ENCODE data around the gene NARS2. TPM values are rescaled to one million over a fixed set of nuclear protein-coding genes. Genes with fewer than 3 reads are reported as not detected.

NARS2 gene
- total RNA-seq, 4 donors from 2014 or later: 9.0 to 22.1 (median 9.2) TPM

- Histone ChIP-seq H3K9me3 (no peaks in the 10 kb centered on the region), H3K4me1 (peaks cover 0 to 26% (median 2%) of the 10 kb centered on the region in 3 donors), H3K27ac (no peak overlapping the region), H3K27me3 (no peaks in the 10 kb centered on the region), H3K36me3 (no peaks in the 10 kb centered on the region), H3K4me3 (no peak overlapping the region)
- 54 to 68% methylated on average over 2 of the region's 3 CpGs for WGBS, 2 donors (ENCODE audit: low coverage in 1 of 2)
- no peak for ATAC-seq
- no peak for TF ChIP-seq CTCF (IDR thresholded peaks at IDR 0.05)
- TF ChIP-seq POLR2AphosphoS5 (IDR thresholded peaks at IDR 0.05): no peak
- no peak for TF ChIP-seq EP300 (IDR thresholded peaks at IDR 0.05)
- no peak for TF ChIP-seq POLR2A (IDR thresholded peaks at IDR 0.05)
Measured at GRCh38 chr11:78541537-78541936, 33.1 kb downstream of the NARS2 start.

GRCh38 chr11:78540256-78540655, 34.4 kb downstream of the NARS2 start:
- Histone ChIP-seq H3K27me3 (no peaks in the 10 kb centered on the region), H3K27ac (no peak overlapping the region), H3K36me3 (no peaks in the 10 kb centered on the region), H3K9me3 (no peaks in the 10 kb centered on the region), H3K4me3 (no peak overlapping the region), H3K4me1 (peaks cover 0 to 26% (median 2%) of the 10 kb centered on the region in 3 donors)
- TF ChIP-seq POLR2A (IDR thresholded peaks at IDR 0.05) (no peak), EP300 (IDR thresholded peaks at IDR 0.05) (no peak), POLR2AphosphoS5 (IDR thresholded peaks at IDR 0.05) (no peak), CTCF (IDR thresholded peaks at IDR 0.05) (no peak)
- WGBS, 2 donors (ENCODE audit: low coverage in 1 of 2): 74 to 80% methylated on average over 1 to 2 of the region's 2 CpGs
- ATAC-seq: no peak

GRCh38 chr11:78539506-78539905, 35.2 kb downstream of the NARS2 start:
- Histone ChIP-seq H3K27ac (no peak overlapping the region), H3K4me1 (peaks cover 0 to 26% (median 2%) of the 10 kb centered on the region in 3 donors), H3K27me3 (no peaks in the 10 kb centered on the region), H3K4me3 (no peak overlapping the region), H3K9me3 (no peaks in the 10 kb centered on the region), H3K36me3 (no peaks in the 10 kb centered on the region)
- ATAC-seq: no peak
- WGBS, 2 donors (ENCODE audit: low coverage in 1 of 2): 22 to 44% methylated on average over 3 of the region's 3 CpGs
- TF ChIP-seq POLR2A (IDR thresholded peaks at IDR 0.05) (no peak), EP300 (IDR thresholded peaks at IDR 0.05) (no peak), POLR2AphosphoS5 (IDR thresholded peaks at IDR 0.05) (no peak), CTCF (IDR thresholded peaks at IDR 0.05) (no peak)

GRCh38 chr11:78536933-78537332, 37.7 kb downstream of the NARS2 start:
- ATAC-seq: no peak
- H3K9me3 ChIP-seq: no peaks in the 10 kb centered on the region
- H3K27me3 ChIP-seq: no peaks in the 10 kb centered on the region
- TF ChIP-seq POLR2AphosphoS5 (IDR thresholded peaks at IDR 0.05) (no peak), EP300 (IDR thresholded peaks at IDR 0.05) (no peak), POLR2A (IDR thresholded peaks at IDR 0.05) (no peak), CTCF (IDR thresholded peaks at IDR 0.05) (no peak)
- no peak overlapping the region for H3K27ac ChIP-seq
- no peaks in the 10 kb centered on the region for H3K36me3 ChIP-seq
- H3K4me1 ChIP-seq: peaks cover 0 to 21% (median 2%) of the 10 kb centered on the region in 3 donors
- 88 to 90% methylated on average over 6 of the region's 6 CpGs for WGBS, 2 donors (ENCODE audit: low coverage in 1 of 2)
- H3K4me3 ChIP-seq: no peak overlapping the region

GRCh38 chr11:78535920-78536319, 38.7 kb downstream of the NARS2 start:
- no peaks in the 10 kb centered on the region for H3K9me3 ChIP-seq
- TF ChIP-seq CTCF (IDR thresholded peaks at IDR 0.05) (no peak), EP300 (IDR thresholded peaks at IDR 0.05) (no peak), POLR2AphosphoS5 (IDR thresholded peaks at IDR 0.05) (no peak), POLR2A (IDR thresholded peaks at IDR 0.05) (no peak)
- no peaks in the 10 kb centered on the region for H3K36me3 ChIP-seq
- H3K27ac ChIP-seq: no peak overlapping the region
- ATAC-seq: no peak
- H3K4me1 ChIP-seq: peaks cover 0 to 15% (median 2%) of the 10 kb centered on the region in 3 donors
- no peak overlapping the region for H3K4me3 ChIP-seq
- no peaks in the 10 kb centered on the region for H3K27me3 ChIP-seq
- WGBS, 2 donors (ENCODE audit: low coverage in 1 of 2): 94 to 100% methylated on average over 2 of the region's 2 CpGs

All from gastroesophageal sphincter (tissue), 4 donors.